GM12878 (cell line): ENCODE data around the gene KIRREL3. TPM values are rescaled to one million over a fixed set of nuclear protein-coding genes. Genes with fewer than 3 reads are reported as not detected.

ENCODE experiments used
- ATAC-seq: fragments of 200-7000 bp; cut with Tn5 transposase; 3 replicates; pipeline ENCODE4 v1.9.1; 2020; ENCODE audit warnings: mild to moderate bottlenecking, moderate library complexity
- BruUV-seq: library from RNA; stranded (reverse); fragments of 400-500 nt; replicated peaks from 2 replicates; lab custom pipeline; 2021; lab: Mats Ljungman, UMichigan
- CTCF ChIA-PET: fragments of 300-600 bp; sonication (Branson Sonifier 250); formaldehyde crosslinking; extraction: SDS; loops from one replicate; lab custom pipeline; 2021; ENCODE audit warnings: inconsistent platforms; lab: Yijun Ruan, JAX
- POLR2A ChIA-PET: fragments of 350-600 bp; formaldehyde crosslinking; extraction: SDS; loops from one replicate; lab custom pipeline; 2021; ENCODE audit warnings: inconsistent platforms; lab: Charles Lee
- RAD21 ChIA-PET: fragments of 300-600 bp; sonication (Branson Sonifier 250); formaldehyde crosslinking; loops from one replicate; lab custom pipeline; 2023; ENCODE audit warnings: antibody characterized with exemption; ENCODE audit not compliant: unreplicated experiment; lab: Charles Lee
- SMC1A ChIA-PET: fragments of 300-600 bp; sonication (Branson Sonifier 250); formaldehyde crosslinking; loops from one replicate; lab custom pipeline; 2023; ENCODE audit not compliant: unreplicated experiment, uncharacterized antibody; lab: Charles Lee
- DNase-seq: peaks from one replicate; pipeline ENCODE4 v3.0.0-alpha.2; 2011; ENCODE audit warnings: low read depth, low spot score
- FAIRE-seq: peaks from 3 replicates; lab custom pipeline; 2011; peaks lifted over from hg19 to GRCh38; lab: Jason Lieb, UNC
- H2AFZ ChIP-seq: 2 replicates; pipeline ENCODE4 v1.6.0; 2011; ENCODE audit warnings: low read depth, low read length, control low read depth; ENCODE audit not compliant: control insufficient read depth
- H3K27ac ChIP-seq: 2 replicates; pipeline ENCODE4 v1.5.1; 2011; ENCODE audit warnings: control low read depth; ENCODE audit not compliant: control insufficient read depth, insufficient read depth
- H3K27me3 ChIP-seq, 2 experiments: replicated peaks in 1 of 2; 2 replicates each; pipeline versions ENCODE4 v1.6.0 to v1.6.1; 2011; ENCODE audit warnings: low read length in 1 of 2; ENCODE audit not compliant: control insufficient read depth in 2 of 2, insufficient read depth in 2 of 2
- H3K36me3 ChIP-seq, 2 experiments: 2 replicates each; pipeline ENCODE4 v1.5.1; 2011; ENCODE audit warnings: low read length in 1 of 2; ENCODE audit not compliant: control insufficient read depth in 2 of 2, insufficient read depth in 2 of 2
- H3K4me1 ChIP-seq: 2 replicates; pipeline ENCODE4 v1.6.1; 2011; ENCODE audit warnings: mild to moderate bottlenecking, low read length, moderate library complexity, mixed read lengths; ENCODE audit not compliant: control insufficient read depth, insufficient read depth
- H3K4me2 ChIP-seq: 2 replicates; pipeline ENCODE4 v1.6.0; 2011; ENCODE audit warnings: control low read depth; ENCODE audit not compliant: control insufficient read depth, insufficient read depth
- H3K4me3 ChIP-seq: fragments of 200-600 bp; sonication (generic); 2 replicates; pipeline ENCODE4 v1.5.1; 2016
- H3K79me2 ChIP-seq: 2 replicates; pipeline ENCODE4 v1.6.0; 2011; ENCODE audit warnings: low read length; ENCODE audit not compliant: control insufficient read depth, insufficient read depth
- H3K9ac ChIP-seq: 2 replicates; pipeline ENCODE4 v1.8.0; 2011; ENCODE audit warnings: low read length, control low read depth, mixed read lengths; ENCODE audit not compliant: control insufficient read depth, insufficient read depth
- H3K9me3 ChIP-seq: replicated peaks from 3 replicates; pipeline ENCODE4 v1.5.1; 2011; ENCODE audit warnings: mild to moderate bottlenecking, low read length; ENCODE audit not compliant: control insufficient read depth, insufficient read depth
- H4K20me1 ChIP-seq: 2 replicates; pipeline ENCODE4 v1.6.0; 2011; ENCODE audit not compliant: control insufficient read depth, insufficient read depth
- ASH2L ChIP-seq: fragments of 300-600, 200-600 bp; sonication (generic); IDR thresholded peaks from 2 replicates; pipeline ENCODE4 v1.6.1; 2017; ENCODE audit warnings: low read depth, mild to moderate bottlenecking, borderline replicate concordance
- BACH1 ChIP-seq: fragments of 450-650 bp; IDR thresholded peaks from 2 replicates; pipeline ENCODE4 v1.6.1; 2017; ENCODE audit warnings: mild to moderate bottlenecking, borderline replicate concordance
- CTCF ChIP-seq, 3 experiments: IDR thresholded peaks in 2 of 3; conservative IDR thresholded peaks in 1 of 3; 2 replicates each; pipeline ENCODE4 v1.5.1; 2011; ENCODE audit warnings: low read depth in 3 of 3, low read length in 3 of 3, mild to moderate bottlenecking in 3 of 3, control low read depth in 2 of 3, moderate library complexity in 2 of 3, inconsistent platforms in 1 of 3, mixed read lengths in 1 of 3; ENCODE audit not compliant: control insufficient read depth in 2 of 3, insufficient read depth in 1 of 3; ENCODE audit errors: extremely low read depth in 1 of 3
- ETV6 ChIP-seq, 2 experiments: fragments of 450-650 bp in 1 of 2; IDR thresholded peaks in 1 of 2; conservative IDR thresholded peaks in 1 of 2; 2 replicates each; pipeline ENCODE4 v1.6.1; 2014; ENCODE audit warnings: antibody characterized with exemption in 1 of 2, borderline replicate concordance in 1 of 2, low read depth in 1 of 2, mild to moderate bottlenecking in 1 of 2, moderate library complexity in 1 of 2
- IKZF1 ChIP-seq: fragments of 450-650 bp; conservative IDR thresholded peaks from 2 replicates; pipeline ENCODE4 v1.6.1; 2017; ENCODE audit warnings: antibody characterized with exemption, mild to moderate bottlenecking
- IRF3 ChIP-seq: fragments of 450-650 bp; IDR thresholded peaks from 2 replicates; pipeline ENCODE4 v1.6.1; 2014; ENCODE audit warnings: mild to moderate bottlenecking
- NFXL1 ChIP-seq: fragments of 450-650 bp; IDR thresholded peaks from 2 replicates; pipeline ENCODE4 v1.6.1; 2017; ENCODE audit warnings: antibody characterized with exemption, mild to moderate bottlenecking, borderline replicate concordance
- SIX5 ChIP-seq: IDR thresholded peaks from 2 replicates; pipeline ENCODE4 v1.6.1; 2011; ENCODE audit warnings: mild to moderate bottlenecking, low read depth, low read length, moderate library complexity; ENCODE audit not compliant: severe bottlenecking
- SMAD1 ChIP-seq: fragments of 450-650 bp; IDR thresholded peaks from 2 replicates; pipeline ENCODE4 v1.6.1; 2018; ENCODE audit warnings: mild to moderate bottlenecking, low read depth; ENCODE audit not compliant: partially characterized antibody
- USF1 ChIP-seq: IDR thresholded peaks from 2 replicates; pipeline ENCODE4 v1.6.1; 2011; ENCODE audit warnings: borderline replicate concordance, low read depth, mild to moderate bottlenecking, moderate library complexity, mixed read lengths, low read length; ENCODE audit not compliant: insufficient read depth; ENCODE audit errors: extremely low read length
- WGBS: methylation state at CpG from one replicate; pipeline ENCODE4 v1.1.6; 2016; ENCODE audit warnings: low lambda C conversion rate; ENCODE audit not compliant: insufficient replicate concordance, insufficient coverage; ENCODE audit errors: missing lambda C conversion rate; 5-methylcytosine and 5-hydroxymethylcytosine counted together
- in situ Hi-C: fragments of 300-500 bp; cut with MboI; formaldehyde crosslinking; loops from 9 replicates; pipeline ENCODE4 v1.14.3; 2018; ENCODE audit warnings: mixed read lengths
- intact Hi-C: fragments of 100-400 bp; cut with micrococcal nuclease; formaldehyde crosslinking; loops from one replicate; pipeline ENCODE4 v1.14.2; 2022; ENCODE audit not compliant: unreplicated experiment
- polyA plus RNA-seq, 11 experiments: library from polyadenylated mRNA; depleted of rRNA in 4 of 11; unstranded in 6 of 11; stranded (reverse) in 5 of 11; fragments of >200 nt; fragmentation: Nextera tagmentation in 4 of 11; fragmentation: Illumina TruSeq in 1 of 11; extraction: Ambion mirVana in 4 of 11; extraction: Trizol in 1 of 11; gene quantifications; 1 replicate in 1 of 11; 2 replicates in 10 of 11; pipeline versions ENCODE4 v1.2.1 to v1.2.3, GENCODE V29; 2011 to 2016; ENCODE audit warnings: inconsistent platforms in 2 of 11, missing spikeins in 2 of 11, low read depth in 1 of 11
- total RNA-seq, 4 experiments: library from RNA; depleted of rRNA in 3 of 4; stranded (reverse); fragments of >200 nt in 3 of 4; fragmentation: Illumina TruSeq in 1 of 4; extraction: Trizol in 1 of 4; gene quantifications; 2 replicates each; pipeline versions ENCODE4 v1.2.1 to v1.2.3, GENCODE V29; 2013 to 2021
- TF ChIP-seq, protein P1 (sequence below): fragments of 450-650 bp; IDR thresholded peaks from 2 replicates; pipeline ENCODE4 v1.6.1; 2017; ENCODE audit warnings: low read depth, mild to moderate bottlenecking, moderate library complexity

KIRREL3 gene
- total and polyA plus RNA-seq, 10 of the 15 experiments (the other 5 are each of a cell fraction or from before 2014, with no cell fraction given), result under 0.01 TPM; not detected in 9

- no peak overlapping the region for H3K4me2 ChIP-seq
- H3K9me3 ChIP-seq, result no peaks in the 10 kb centered on the region
- ChIA-PET RAD21 (no interaction called here), SMC1A (no interaction called here), POLR2A (no interaction called here), CTCF (no interaction called here)
- no peak overlapping the region for H3K27ac ChIP-seq
- no peaks in the 10 kb centered on the region; a peak in 1 of 4 replicates for H3K27me3 ChIP-seq
- H3K36me3 ChIP-seq, result no peaks in the 10 kb centered on the region
- H3K9ac ChIP-seq, result no peak overlapping the region
- H3K4me3 ChIP-seq, result no peak overlapping the region
- H4K20me1 ChIP-seq, result no peaks in the 10 kb centered on the region
- H2AFZ ChIP-seq, result no peak overlapping the region
- FAIRE-seq (no peak), DNase-seq (no peak), ATAC-seq (no peak)
- no TSS peak for BruUV-seq
- peaks cover 5% of the 10 kb centered on the region; the same call in 1 of the 2 replicates for H3K4me1 ChIP-seq
- WGBS, result 31% methylated on average over 1 of the region's 1 CpG
- in situ Hi-C loops, result no loop called here
- TF ChIP-seq, protein P1, sequence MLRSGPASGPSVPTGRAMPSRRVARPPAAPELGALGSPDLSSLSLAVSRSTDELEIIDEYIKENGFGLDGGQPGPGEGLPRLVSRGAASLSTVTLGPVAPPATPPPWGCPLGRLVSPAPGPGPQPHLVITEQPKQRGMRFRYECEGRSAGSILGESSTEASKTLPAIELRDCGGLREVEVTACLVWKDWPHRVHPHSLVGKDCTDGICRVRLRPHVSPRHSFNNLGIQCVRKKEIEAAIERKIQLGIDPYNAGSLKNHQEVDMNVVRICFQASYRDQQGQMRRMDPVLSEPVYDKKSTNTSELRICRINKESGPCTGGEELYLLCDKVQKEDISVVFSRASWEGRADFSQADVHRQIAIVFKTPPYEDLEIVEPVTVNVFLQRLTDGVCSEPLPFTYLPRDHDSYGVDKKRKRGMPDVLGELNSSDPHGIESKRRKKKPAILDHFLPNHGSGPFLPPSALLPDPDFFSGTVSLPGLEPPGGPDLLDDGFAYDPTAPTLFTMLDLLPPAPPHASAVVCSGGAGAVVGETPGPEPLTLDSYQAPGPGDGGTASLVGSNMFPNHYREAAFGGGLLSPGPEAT, result no peak
- TF ChIP-seq IRF3, result no peak
- TF ChIP-seq NFXL1, result no peak
- TF ChIP-seq SMAD1, result no peak
- TF ChIP-seq BACH1, result no peak
- no peak for TF ChIP-seq CTCF (IDR thresholded peaks at IDR 0.05 in 2 of 3, conservative IDR thresholded peaks at IDR 0.05 in 1 of 3; ENCODE audit: control insufficient read depth in 2 of 3, extremely low read depth in 1 of 3, insufficient read depth in 1 of 3, low read depth in 3 of 3, low read length in 3 of 3)
- TF ChIP-seq IKZF1, result no peak
- no peak for TF ChIP-seq USF1
- TF ChIP-seq SIX5, result no peak
- TF ChIP-seq ASH2L, result no peak
- no peak for TF ChIP-seq ETV6 (conservative IDR thresholded peaks at IDR 0.05 in 1 of 2, IDR thresholded peaks at IDR 0.05 in 1 of 2; ENCODE audit: borderline replicate concordance in 1 of 2, low read depth in 1 of 2)
- TF ChIP-seq, all 136 proteins: peak for 0
- intact Hi-C loops, result no loop called here
- H3K79me2 ChIP-seq, result no peaks in the 10 kb centered on the region
These were observed 85.6 kb downstream of the KIRREL3 start for GRCh38 chr11:126914941-126915340.
